Ishikawa (cell line): ENCODE results near the gene FIP1L1.

Experiments
- CEBPB ChIP-seq: IDR thresholded peaks from 2 replicates; pipeline ENCODE4 v1.6.1; 2012
- CREB1 ChIP-seq: IDR thresholded peaks from 2 replicates; pipeline ENCODE4 v1.6.1; 2012; ENCODE audit warnings: low read depth
- EGR1 ChIP-seq: IDR thresholded peaks from 2 replicates; pipeline ENCODE4 v1.6.1; 2012
- EP300 ChIP-seq: IDR thresholded peaks from 2 replicates; pipeline ENCODE4 v1.6.1; 2012; ENCODE audit warnings: borderline replicate concordance
- FOXM1 ChIP-seq: IDR thresholded peaks from 2 replicates; pipeline ENCODE4 v1.6.1; 2012; ENCODE audit warnings: low read depth, borderline replicate concordance
- NFIC ChIP-seq: IDR thresholded peaks from 2 replicates; pipeline ENCODE4 v1.6.1; 2012
- RAD21 ChIP-seq: IDR thresholded peaks from 2 replicates; pipeline ENCODE4 v1.6.1; 2012; ENCODE audit warnings: low read depth
- TAF1 ChIP-seq: IDR thresholded peaks from 2 replicates; pipeline ENCODE4 v1.6.1; 2012; ENCODE audit warnings: low read depth, mild to moderate bottlenecking
- TCF12 ChIP-seq: IDR thresholded peaks from 2 replicates; pipeline ENCODE4 v1.6.1; 2012; ENCODE audit warnings: low read depth
- TEAD4 ChIP-seq: IDR thresholded peaks from 2 replicates; pipeline ENCODE4 v1.6.1; 2012
- YY1 ChIP-seq: IDR thresholded peaks from 2 replicates; pipeline ENCODE4 v1.6.1; 2012; ENCODE audit warnings: low read depth
- ZBTB7A ChIP-seq: IDR thresholded peaks from 2 replicates; pipeline ENCODE4 v1.6.1; 2012; ENCODE audit warnings: low read depth
- TF ChIP-seq, protein P1 (sequence below): IDR thresholded peaks from 2 replicates; pipeline ENCODE4 v1.6.1; 2012; ENCODE audit warnings: low read depth, mild to moderate bottlenecking
- TF ChIP-seq, protein P2 (sequence below): IDR thresholded peaks from 2 replicates; pipeline ENCODE4 v1.6.1; 2012
- TF ChIP-seq, protein P3 (sequence below): IDR thresholded peaks from 2 replicates; pipeline ENCODE4 v1.6.1; 2012

The FIP1L1 gene

DNA sequence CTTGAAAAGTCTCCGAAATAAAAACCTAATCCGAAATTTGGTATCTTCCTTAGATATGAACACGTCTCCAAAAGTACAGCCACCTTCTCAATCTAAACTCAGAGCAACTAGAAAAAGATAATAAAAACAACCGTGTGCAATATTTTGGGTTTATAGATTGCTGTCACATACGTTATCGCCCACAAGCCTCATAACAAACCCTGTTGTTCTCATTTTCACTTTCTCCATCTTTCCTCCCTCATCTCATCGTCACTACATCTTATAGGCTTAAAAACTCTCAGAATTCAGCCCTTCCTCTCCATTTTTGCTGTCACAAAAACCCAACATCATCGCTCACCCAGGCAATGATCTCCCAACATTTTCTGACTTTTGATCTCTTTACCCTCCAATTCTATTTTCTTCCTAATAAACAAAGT lies 11.1 kb upstream of the FIP1L1 start:
- no peak for TF ChIP-seq TCF12
- no peak for TF ChIP-seq ZBTB7A
- TF ChIP-seq, protein P1, sequence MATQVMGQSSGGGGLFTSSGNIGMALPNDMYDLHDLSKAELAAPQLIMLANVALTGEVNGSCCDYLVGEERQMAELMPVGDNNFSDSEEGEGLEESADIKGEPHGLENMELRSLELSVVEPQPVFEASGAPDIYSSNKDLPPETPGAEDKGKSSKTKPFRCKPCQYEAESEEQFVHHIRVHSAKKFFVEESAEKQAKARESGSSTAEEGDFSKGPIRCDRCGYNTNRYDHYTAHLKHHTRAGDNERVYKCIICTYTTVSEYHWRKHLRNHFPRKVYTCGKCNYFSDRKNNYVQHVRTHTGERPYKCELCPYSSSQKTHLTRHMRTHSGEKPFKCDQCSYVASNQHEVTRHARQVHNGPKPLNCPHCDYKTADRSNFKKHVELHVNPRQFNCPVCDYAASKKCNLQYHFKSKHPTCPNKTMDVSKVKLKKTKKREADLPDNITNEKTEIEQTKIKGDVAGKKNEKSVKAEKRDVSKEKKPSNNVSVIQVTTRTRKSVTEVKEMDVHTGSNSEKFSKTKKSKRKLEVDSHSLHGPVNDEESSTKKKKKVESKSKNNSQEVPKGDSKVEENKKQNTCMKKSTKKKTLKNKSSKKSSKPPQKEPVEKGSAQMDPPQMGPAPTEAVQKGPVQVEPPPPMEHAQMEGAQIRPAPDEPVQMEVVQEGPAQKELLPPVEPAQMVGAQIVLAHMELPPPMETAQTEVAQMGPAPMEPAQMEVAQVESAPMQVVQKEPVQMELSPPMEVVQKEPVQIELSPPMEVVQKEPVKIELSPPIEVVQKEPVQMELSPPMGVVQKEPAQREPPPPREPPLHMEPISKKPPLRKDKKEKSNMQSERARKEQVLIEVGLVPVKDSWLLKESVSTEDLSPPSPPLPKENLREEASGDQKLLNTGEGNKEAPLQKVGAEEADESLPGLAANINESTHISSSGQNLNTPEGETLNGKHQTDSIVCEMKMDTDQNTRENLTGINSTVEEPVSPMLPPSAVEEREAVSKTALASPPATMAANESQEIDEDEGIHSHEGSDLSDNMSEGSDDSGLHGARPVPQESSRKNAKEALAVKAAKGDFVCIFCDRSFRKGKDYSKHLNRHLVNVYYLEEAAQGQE, result no peak
- TF ChIP-seq YY1, result no peak
- no peak for TF ChIP-seq EP300
- TF ChIP-seq FOXM1, result no peak
- TF ChIP-seq EGR1, result no peak
- TF ChIP-seq NFIC, result no peak
- TF ChIP-seq, protein P2, sequence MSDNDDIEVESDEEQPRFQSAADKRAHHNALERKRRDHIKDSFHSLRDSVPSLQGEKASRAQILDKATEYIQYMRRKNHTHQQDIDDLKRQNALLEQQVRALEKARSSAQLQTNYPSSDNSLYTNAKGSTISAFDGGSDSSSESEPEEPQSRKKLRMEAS, result no peak
- TF ChIP-seq CREB1, result no peak

DNA sequence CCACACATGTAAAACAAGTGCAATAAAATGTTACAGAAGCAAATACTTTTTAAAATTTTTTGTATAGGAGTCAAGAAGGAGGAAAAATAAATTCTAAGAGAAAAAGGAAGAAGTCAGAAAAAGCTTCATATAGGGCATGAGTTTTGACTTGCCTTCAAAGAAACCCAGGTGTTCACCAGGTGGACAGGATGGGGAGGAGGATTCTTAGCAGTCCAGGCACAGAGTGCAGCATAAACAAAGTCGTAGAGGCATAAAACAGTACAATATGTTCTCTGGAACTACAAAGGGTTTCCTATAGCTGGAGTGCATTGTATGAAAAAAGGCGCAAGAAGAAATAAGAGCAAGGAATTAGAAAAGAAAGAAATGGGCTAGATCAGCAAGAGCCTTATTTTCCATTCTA lies 9.7 kb upstream of the FIP1L1 start:
- TF ChIP-seq, protein P3, sequence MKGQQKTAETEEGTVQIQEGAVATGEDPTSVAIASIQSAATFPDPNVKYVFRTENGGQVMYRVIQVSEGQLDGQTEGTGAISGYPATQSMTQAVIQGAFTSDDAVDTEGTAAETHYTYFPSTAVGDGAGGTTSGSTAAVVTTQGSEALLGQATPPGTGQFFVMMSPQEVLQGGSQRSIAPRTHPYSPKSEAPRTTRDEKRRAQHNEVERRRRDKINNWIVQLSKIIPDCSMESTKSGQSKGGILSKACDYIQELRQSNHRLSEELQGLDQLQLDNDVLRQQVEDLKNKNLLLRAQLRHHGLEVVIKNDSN, result no peak
- TF ChIP-seq, protein P2, result no peak
- TF ChIP-seq TAF1 (no peak), TCF12 (no peak), EGR1 (no peak), YY1 (no peak), CEBPB (no peak), TEAD4 (no peak), ZBTB7A (no peak), FOXM1 (no peak)

DNA sequence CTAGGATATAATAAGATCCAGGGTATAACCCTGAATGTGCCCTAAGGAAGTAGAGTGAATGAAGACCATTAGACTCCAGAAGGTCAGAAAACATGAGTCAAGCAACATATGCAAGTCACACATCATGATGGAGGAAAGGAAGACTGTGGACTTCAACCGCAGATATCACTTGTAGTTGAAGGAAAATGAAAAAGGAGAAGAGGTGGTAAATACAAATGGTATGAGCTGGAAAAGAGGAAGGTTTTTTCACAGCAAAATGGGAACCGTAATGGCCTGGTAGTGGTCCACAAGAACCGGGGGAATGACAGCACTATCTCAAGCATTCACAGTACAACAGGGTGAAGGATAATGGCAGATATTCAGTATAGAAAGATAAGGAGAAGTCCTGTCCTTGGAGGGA lies 6.4 kb upstream of the FIP1L1 start:
- TF ChIP-seq TEAD4 (no peak), TCF12 (no peak), YY1 (no peak), EP300 (no peak)
- TF ChIP-seq, protein P1, result no peak

DNA sequence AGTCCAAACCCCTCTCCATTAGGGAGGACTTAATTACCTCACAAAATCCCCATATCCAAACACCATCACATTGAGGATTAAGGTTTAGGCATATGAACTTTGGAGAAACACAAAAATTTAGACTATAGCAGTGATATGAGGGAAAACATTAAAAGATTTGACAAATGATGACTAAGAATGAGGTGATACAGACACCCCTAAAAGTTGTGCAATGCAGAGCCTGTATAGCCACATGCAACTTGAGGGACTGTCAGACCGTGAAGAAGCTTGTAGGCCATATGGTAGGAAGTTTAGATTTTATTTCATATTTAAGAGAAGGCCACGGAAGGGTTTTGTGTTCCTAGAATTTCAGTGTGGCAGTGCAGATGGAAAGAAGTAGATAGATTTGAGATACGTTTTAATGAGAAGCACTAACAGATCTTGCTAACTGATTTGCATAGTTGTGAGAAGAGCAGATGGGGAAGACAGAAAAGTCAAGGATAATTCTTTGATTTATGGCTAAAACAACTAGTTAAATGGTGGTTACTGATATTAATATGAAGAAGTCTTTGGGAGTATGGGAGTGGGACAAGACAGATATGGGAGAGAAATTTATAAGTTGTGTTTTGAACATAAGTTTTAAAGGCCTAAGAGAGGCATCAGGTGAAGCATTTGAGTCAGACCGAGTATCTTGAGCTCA lies 5.5 kb upstream of the FIP1L1 start:
- TF ChIP-seq CEBPB (no peak), NFIC (no peak), TAF1 (no peak), ZBTB7A (no peak), YY1 (no peak), RAD21 (no peak), FOXM1 (no peak), TEAD4 (no peak), EGR1 (no peak), CREB1 (no peak)
- TF ChIP-seq, protein P3, result no peak
- TF ChIP-seq, protein P1, result no peak

DNA sequence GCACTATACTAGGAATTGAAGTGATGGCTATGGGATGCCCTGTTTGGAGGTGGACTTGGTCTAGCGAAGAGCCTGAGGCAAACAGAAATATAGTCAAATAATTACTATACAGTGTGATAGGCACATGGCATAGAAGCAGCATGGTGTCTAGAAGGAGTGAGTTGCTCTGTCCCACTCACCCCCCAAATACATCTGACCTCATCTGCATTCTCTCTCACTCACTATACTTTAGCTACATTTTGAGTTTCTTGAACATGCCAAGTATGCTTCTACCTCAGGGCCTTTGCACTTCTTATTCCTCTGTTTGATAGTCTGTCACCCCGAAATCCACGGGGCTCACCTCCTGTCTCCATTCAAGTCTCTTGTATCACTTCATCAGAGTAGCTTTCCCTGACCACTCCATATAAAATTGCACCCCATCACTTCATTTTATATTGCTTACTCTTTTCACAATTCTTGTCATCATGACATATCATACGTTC lies 2.6 kb upstream of the FIP1L1 start:
- TF ChIP-seq NFIC (no peak), YY1 (no peak), ZBTB7A (no peak), EGR1 (no peak), RAD21 (no peak)
